Measurements from ENCODE around the gene MED12L.
"Not testable (repeated sequence)": the region's sequence is repeated elsewhere in the genome, so short reads cannot be mapped to it uniquely, and the experiment has no call there.

Gene MED12L

DNA sequence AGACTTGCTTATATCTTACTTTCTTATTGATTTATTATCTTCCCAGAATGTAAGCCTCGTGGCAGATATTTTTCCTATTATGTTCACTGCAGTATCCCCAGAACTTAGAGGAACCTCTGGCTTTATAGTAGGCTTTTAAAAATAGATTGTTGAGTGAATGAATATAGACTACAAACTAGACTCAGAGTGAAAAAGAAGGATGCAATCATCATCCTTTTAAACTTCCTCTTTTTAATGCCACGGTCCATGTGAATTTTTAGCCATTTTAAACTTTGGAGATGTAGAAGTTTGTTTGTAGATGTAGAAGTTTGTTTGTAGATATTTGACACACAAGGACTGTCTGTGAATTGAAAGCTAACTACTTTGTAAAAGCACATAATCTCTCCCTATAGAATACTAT, 306.3 kb downstream of the MED12L start:
- no peak for DNase-seq

DNA sequence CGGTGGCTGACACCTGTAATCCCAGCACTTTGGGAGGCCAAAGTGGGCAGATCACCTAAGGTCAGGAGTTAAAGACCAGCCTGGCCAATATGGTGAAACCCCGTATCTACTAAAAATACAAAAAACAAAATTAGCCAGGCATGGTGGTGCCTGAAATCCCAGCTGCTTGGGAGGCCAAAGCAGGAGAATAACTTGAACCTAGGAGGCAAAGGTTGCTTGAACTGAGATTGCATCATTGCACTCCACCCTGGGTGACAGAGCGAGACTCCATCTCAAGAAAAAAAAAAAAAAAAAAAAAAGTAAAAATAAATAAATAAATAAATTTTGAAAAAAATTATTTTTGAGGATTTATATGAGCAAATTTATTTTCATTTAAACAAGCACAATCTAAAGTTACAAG, 306.7 kb downstream of the MED12L start:
- DNase-seq = not testable (repeated sequence)

GRCh38 chr3:151393146-151393830, 307.8 kb downstream of the MED12L start:
- DNase-seq = no peak

GRCh38 chr3:151393941-151394340, 308.5 kb downstream of the MED12L start:
- no peak for DNase-seq

- DNase-seq = no peak
Observed at GRCh38 chr3:151394611-151395010, 309.1 kb downstream of the MED12L start.

DNA sequence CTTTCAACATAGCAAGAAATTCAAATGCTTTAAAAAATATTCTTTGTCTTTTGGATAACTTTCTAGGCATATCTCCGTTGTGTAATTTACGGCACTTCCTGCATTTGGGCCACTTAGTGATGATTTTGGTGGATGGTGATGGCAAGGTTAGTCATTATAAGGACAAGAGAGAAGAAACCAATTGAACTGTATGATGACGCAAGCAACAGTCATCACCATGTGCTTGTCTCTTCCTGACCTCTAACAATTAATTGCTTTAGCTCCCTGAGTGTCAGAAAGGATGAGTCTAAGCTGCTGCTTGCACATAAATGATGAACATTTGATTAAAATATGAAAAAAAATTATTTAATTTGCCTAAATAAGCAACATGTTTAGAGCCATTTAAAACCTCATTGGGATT, 310.3 kb downstream of the MED12L start:
- no peak for DNase-seq

DNA sequence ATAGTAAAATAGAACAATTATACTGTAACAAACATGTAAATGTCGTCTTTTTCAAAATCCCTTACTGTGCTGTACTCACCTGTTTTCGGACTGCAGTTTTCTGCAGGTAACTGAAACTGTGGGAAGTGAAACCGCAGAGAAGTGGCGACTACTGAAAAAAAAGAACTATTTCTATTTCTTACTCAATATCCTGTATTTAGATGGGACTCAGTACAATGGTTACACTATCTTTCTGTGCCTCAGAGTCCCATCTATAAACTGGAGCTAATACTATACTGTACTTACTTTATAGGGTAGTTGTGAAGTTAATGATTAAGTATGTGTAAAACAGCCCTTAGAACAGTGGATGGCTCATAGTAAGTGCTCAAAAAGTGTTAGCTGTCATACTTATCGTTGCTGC, 313.4 kb downstream of the MED12L start:
- no peak for DNase-seq

DNA sequence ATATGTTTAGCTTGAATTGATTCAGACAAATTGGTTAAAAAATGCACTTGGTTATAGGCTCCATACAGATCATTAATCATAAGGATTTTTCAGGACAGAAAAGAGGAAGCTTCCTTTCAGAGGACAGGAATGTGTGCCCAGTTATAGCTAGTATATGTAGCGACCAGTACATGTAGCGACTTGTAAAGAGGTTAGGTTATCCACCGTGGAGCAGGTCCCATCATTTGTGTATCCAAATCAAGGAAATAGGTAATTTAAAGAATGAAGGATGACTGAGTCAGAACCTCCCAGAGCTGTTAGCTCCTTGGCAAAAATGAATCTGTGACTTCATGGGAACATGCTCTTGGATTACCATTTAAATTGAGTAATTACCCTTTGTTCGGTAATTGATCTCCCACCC, 314.9 kb downstream of the MED12L start:
- no peak for DNase-seq

- DNase-seq = no peak
Observed at GRCh38 chr3:151402349-151402748, 316.9 kb downstream of the MED12L start.

- no peak for DNase-seq
Observed at GRCh38 chr3:151403246-151403645, 317.8 kb downstream of the MED12L start.

DNA sequence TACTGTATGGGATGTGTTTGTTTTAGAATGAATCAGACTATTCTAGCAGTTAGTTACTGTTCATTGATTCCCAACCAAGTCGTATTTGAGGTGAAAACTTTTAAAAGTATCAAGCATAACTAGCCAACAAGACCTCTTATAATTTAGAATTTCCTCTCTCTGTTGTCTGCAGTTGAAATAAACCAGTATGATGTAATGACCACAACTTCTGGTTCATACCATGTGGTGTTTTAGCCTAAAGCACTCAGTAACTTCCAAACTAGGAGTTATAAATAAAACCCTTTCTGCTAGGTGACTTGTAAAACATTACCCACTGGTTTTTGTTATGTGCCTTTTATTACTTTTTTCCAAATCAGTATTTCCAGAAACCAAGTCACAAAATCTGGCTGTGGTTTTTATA, 318.9 kb downstream of the MED12L start:
- DNase-seq = no peak

DNA sequence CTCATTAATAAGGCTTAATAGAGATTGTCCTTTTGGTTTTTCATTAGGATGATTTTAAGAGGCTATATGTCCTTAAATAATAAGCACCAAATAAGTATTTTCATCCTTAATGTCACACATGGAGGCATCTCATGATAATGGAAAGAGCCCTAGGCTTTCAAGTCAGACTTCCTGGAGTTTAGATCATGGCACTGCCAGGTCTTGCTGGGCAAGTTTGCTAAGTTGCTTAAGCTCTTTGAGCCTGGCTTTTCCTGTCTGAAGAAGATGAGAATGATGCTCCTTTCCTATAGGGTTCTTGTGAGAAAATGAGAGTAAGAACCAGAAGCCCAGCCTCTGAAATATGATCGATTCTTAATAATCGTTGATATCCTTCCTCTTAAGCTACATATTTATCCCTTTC, 322.5 kb downstream of the MED12L start:
- no peak for DNase-seq

DNA sequence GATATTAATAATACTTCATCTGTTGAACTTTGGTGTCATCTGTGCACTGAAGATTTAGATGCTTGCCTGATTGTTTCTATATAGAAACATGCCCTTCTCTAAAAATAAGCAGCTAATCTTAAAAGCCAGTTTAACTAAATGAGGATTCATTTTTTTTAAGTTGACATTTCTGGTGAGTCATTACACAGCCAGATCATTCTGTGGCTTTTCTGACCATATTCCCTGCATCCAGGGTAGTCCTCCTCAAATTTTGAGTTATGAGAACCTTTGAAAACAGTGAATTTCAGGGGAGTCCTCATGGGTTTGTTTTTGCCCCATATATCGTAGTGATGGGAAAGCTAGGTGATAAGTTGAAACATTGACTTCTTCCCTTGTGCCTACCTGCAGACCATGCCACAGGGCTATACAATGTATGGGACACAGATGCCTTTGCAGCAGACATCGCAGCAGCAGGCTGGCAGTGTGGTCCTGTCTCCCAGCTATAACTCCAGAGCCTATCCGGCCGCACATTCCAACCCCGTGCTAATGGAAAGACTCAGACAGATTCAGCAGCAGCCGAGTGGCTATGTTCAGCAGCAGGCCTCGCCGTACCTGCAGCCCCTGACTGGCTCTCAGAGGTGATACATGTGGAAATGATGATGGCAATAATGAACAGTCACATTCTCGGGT, 325.6 kb downstream of the MED12L start:
- DNase-seq = no peak

DNA sequence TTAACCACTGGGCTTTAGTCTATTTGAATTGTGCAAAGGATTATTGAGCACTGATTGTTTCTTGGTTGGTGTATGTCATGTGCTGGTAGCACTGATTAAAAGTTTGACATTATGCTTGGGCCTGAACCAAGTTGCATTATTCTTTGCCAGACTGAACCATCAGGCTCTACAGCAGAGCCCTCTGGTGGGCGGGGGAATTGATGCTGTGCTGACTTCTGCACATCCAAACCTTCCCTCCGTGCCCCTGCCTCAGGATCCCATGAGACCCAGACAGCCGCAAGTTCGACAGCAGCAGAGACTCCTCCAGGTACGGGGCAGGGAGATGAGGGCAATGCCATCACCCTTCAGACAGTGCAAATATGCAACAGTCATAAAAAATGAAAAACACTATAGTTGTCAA, 327.5 kb downstream of the MED12L start:
- no peak for DNase-seq

GRCh38 chr3:151415289-151415688, 329.8 kb downstream of the MED12L start:
- no peak for DNase-seq

GRCh38 chr3:151419806-151420205, 334.3 kb downstream of the MED12L start:
- DNase-seq = no peak

- DNase-seq = no peak
Observed at GRCh38 chr3:151421938-151422337, 336.5 kb downstream of the MED12L start.

- no peak for DNase-seq
Observed at GRCh38 chr3:151423091-151423490, 337.6 kb downstream of the MED12L start.

DNA sequence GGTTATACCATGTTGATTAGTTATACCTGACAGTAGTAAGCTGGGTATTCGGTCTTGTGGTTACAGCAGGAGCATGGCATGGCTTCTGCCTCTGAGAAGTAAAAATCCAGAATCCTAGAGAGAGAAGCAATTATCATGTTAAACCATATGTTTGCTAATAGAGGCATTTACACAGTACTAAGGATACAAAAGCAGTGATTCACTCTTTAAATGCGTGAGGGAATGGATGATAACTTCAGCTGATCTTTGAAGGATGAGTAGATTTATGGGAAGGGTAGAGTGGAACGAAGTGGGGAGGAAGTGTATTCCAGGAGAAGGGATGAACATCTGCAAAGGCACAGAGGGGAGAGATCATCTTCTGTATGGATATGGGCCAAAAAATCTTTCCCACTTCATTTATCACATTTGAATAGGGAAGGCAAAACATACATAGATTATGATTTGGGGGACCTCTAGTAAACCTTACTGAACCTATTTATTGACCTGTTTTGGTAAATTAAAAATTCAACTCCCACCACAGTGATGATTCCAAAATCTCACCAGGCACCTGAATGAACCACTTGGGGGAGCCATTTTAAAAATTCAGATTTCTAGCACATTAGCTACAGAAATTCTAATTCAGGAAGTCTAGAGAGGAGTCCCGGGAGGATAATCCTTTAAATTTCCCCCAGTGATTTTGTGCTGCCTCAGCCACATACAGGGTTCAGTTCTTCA, 340.3 kb downstream of the MED12L start:
- DNase-seq = no peak

GRCh38 chr3:151426341-151426657, 340.8 kb downstream of the MED12L start:
- DNase-seq = no peak

DNA sequence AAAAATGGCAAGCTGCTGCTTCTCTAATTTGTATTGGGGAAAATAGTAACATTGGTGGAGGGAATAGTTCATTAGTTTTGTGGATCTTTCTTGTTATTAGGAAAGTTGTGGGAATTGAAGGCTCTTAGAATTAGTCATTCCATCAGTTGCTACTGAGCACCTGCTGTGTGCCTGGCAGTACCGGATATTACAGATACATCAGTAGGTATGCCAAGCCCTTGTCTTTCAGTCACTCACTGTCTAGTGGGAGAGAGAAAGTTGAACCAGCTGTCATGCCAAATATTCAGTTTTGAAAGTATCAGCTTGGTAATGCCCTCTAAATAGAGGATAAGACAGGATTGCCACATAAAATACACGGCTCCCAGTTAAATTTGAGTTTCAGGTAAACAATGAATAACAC, 342.9 kb downstream of the MED12L start:
- no peak for DNase-seq

- DNase-seq = no peak
Observed at GRCh38 chr3:151430821-151431484, 345.5 kb downstream of the MED12L start.

DNA sequence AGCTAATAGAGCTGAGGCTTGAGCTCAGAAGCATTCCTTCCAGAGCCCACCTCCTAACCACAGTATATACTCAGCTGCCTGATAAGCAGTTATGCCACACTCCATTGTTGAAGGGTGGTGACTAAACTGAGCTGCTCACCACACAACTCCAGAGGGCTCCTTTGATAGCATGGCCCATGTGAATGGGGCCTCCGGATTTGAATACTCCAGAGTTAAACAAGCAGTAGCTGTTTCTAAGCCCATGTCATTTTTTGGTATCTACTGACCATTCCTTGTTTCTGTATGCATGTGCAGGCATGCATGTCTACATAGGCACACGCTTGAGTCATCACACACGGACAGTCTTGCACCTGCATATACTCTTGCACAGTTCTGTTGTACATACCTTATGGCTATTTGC, 346.5 kb downstream of the MED12L start:
- no peak for DNase-seq

Measured in NCI-H1694 (cell line).